ENCODE measurements around the gene DCLRE1B.

The DCLRE1B gene

DNA sequence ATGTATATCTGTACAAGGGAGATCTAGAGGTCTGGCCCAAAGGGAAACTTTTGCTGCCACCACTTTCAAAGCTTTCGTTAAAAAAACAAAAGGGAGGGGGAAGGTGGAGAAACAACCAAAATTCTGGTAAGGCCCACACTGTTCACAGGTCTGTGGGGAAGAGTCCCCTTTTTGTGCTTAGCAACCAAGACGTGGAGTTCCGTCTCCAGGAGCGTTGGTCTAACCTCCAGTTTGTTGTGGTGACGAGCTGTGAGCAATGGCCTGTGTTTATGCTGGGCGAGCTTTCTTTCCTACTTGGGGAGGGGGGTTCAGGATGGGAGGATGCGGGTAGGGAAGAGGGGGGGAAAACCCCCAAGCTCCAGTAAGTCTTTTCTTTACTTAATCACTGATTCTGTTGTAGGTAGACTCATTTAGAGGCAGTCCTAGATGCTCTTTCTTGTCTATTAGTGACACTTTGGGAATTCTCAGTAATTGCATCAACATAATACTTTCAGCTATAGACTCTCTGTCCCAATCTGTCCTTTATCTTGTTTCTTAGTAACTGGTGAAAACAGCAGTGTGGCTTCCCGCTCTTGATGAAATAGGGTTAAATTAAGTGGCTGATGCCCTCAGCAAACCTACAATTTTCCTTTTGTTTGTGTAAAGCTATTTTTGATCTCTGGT, 25.5 kb downstream of the DCLRE1B start:
- no peak for TF ChIP-seq CTCF (IDR thresholded peaks at IDR 0.05; ENCODE audit: low read depth, low read length, missing control alignments)
- H3K4me3 ChIP-seq (replicated peaks; ENCODE audit: low read depth, low read length) = peak overlapping the region; percentile 57
- no peak for DNase-seq (ENCODE audit: extremely low read depth, low read depth)

GRCh38 chr1:113931451-113931851, 26.3 kb downstream of the DCLRE1B start:
- H3K4me3 ChIP-seq (replicated peaks; ENCODE audit: low read depth, low read length) = peak overlapping the region; percentile 57
- no peak for DNase-seq (ENCODE audit: extremely low read depth, low read depth)

GRCh38 chr1:113934006-113934405, 28.9 kb downstream of the DCLRE1B start:
- H3K4me3 ChIP-seq (replicated peaks; ENCODE audit: low read depth, low read length) = no peak overlapping the region

More at GRCh38 chr1:113931451-113931851, 26.3 kb downstream of the DCLRE1B start:
- TF ChIP-seq CTCF (IDR thresholded peaks at IDR 0.05; ENCODE audit: low read depth, low read length, missing control alignments) = no peak

GRCh38 chr1:113934511-113935055, 29.5 kb downstream of the DCLRE1B start:
- no peak for TF ChIP-seq CTCF (IDR thresholded peaks at IDR 0.05; ENCODE audit: low read depth, low read length, missing control alignments)
- no peak overlapping the region for H3K4me3 ChIP-seq (replicated peaks; ENCODE audit: low read depth, low read length)
- no peak for DNase-seq (ENCODE audit: extremely low read depth, low read depth)

More at GRCh38 chr1:113934006-113934405, 28.9 kb downstream of the DCLRE1B start:
- no peak for TF ChIP-seq CTCF (IDR thresholded peaks at IDR 0.05; ENCODE audit: low read depth, low read length, missing control alignments)
- no peak for DNase-seq (ENCODE audit: extremely low read depth, low read depth)

DNA sequence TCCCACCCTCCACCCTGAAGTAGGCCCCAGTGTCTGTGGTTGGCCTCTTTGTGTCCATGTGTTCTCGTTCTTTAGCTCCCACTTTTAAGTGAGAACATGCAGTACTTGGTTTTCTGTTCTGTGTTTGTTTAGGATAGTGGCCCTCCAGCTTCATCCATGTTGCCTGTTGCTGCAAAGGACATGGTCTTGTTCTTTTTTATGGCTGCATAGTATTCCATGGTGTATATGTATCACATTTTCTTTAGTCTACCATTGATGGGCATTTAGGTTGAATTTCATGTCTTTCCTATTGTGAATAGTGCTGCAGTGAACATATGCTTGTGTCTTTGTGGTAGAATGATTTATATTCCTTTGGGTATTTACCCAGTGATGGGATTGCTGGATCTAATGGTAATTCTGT, 30.1 kb downstream of the DCLRE1B start:
- H3K4me3 ChIP-seq (replicated peaks; ENCODE audit: low read depth, low read length) = no peak overlapping the region
- TF ChIP-seq CTCF (IDR thresholded peaks at IDR 0.05; ENCODE audit: low read depth, low read length, missing control alignments) = no peak
- DNase-seq (ENCODE audit: extremely low read depth, low read depth) = no peak

- TF ChIP-seq CTCF (IDR thresholded peaks at IDR 0.05; ENCODE audit: low read depth, low read length, missing control alignments) = no peak
- H3K4me3 ChIP-seq (replicated peaks; ENCODE audit: low read depth, low read length) = no peak overlapping the region
- no peak for DNase-seq (ENCODE audit: extremely low read depth, low read depth)
Measured at GRCh38 chr1:113935970-113936369, 30.8 kb downstream of the DCLRE1B start.
